IMR-90 (cell line): ENCODE measurements around the gene SLC22A15. TPM values are rescaled to one million over a fixed set of nuclear protein-coding genes. Genes with fewer than 3 reads are reported as not detected.

Experiments used
- ATAC-seq: fragments of 200-7000 bp; cut with Tn5 transposase; 2 replicates; pipeline ENCODE4 v1.9.1; 2020; ENCODE audit warnings: low read depth, mild to moderate bottlenecking, moderate library complexity
- BruUV-seq: library from RNA; stranded (reverse); fragments of 400-500 nt; replicated peaks from 2 replicates; lab custom pipeline; 2021; lab: Mats Ljungman, UMichigan
- CTCF ChIA-PET: fragments of 300-600 bp; formaldehyde crosslinking; extraction: SDS; loops from one replicate; lab custom pipeline; 2021; ENCODE audit warnings: antibody characterized with exemption; lab: Yijun Ruan, JAX
- POLR2A ChIA-PET: fragments of 300-600 bp; sonication (Branson Sonifier 250); formaldehyde crosslinking; loops from one replicate; lab custom pipeline; 2022; ENCODE audit warnings: antibody characterized with exemption; ENCODE audit not compliant: unreplicated experiment; lab: Charles Lee
- DNase-seq: peaks from one replicate; pipeline ENCODE4 v3.0.0; 2013
- H2AFZ ChIP-seq: replicated peaks from 2 replicates; pipeline ENCODE3; 2013; ENCODE audit warnings: low read length, mild to moderate bottlenecking; ENCODE audit not compliant: poor library complexity
- H2AK5ac ChIP-seq: 2 replicates; pipeline ENCODE4 v1.6.1; 2013; ENCODE audit warnings: low read depth, low read length, inconsistent platforms
- H2AK9ac ChIP-seq: replicated peaks from 2 replicates; pipeline ENCODE3; 2013; ENCODE audit warnings: mild to moderate bottlenecking, low read depth, low read length, moderate library complexity; ENCODE audit not compliant: poor library complexity
- H2BK120ac ChIP-seq: 2 replicates; pipeline ENCODE4 v1.6.1; 2013; ENCODE audit warnings: low read depth, low read length, inconsistent platforms
- H2BK15ac ChIP-seq: 3 replicates; pipeline ENCODE4 v1.6.1; 2013; ENCODE audit warnings: low read depth, low read length, inconsistent platforms
- H2BK20ac ChIP-seq: 2 replicates; pipeline ENCODE4 v1.6.1; 2013; ENCODE audit warnings: low read depth, mild to moderate bottlenecking, inconsistent platforms, low read length, moderate library complexity
- H2BK5ac ChIP-seq: 2 replicates; pipeline ENCODE4 v1.6.1; 2013; ENCODE audit warnings: mild to moderate bottlenecking, low read depth, low read length, inconsistent platforms; ENCODE audit not compliant: poor library complexity, severe bottlenecking
- H3K14ac ChIP-seq: replicated peaks from 2 replicates; pipeline ENCODE4 v1.6.1; 2013; ENCODE audit warnings: low read depth, low read length, inconsistent platforms
- H3K18ac ChIP-seq: 2 replicates; pipeline ENCODE4 v1.6.1; 2013; ENCODE audit warnings: low read depth, low read length, control low read depth
- H3K23ac ChIP-seq: 2 replicates; pipeline ENCODE4 v1.6.1; 2013; ENCODE audit warnings: low read depth, low read length, inconsistent platforms
- H3K27ac ChIP-seq: 2 replicates; pipeline ENCODE4 v1.5.1; 2013; ENCODE audit warnings: mild to moderate bottlenecking, control low read depth, low read length; ENCODE audit not compliant: insufficient read depth
- H3K27me3 ChIP-seq: 2 replicates; pipeline ENCODE4 v1.6.1; 2013; ENCODE audit warnings: low read length; ENCODE audit not compliant: control insufficient read depth, insufficient read depth
- H3K36me3 ChIP-seq: 2 replicates; pipeline ENCODE4 v1.6.1; 2013; ENCODE audit warnings: low read length, mixed read lengths; ENCODE audit not compliant: control insufficient read depth, insufficient read depth
- H3K4ac ChIP-seq: 2 replicates; pipeline ENCODE4 v1.6.1; 2013; ENCODE audit warnings: low read depth, low read length, inconsistent platforms
- H3K4me1 ChIP-seq: 2 replicates; pipeline ENCODE4 v1.6.1; 2013; ENCODE audit warnings: low read length, mixed read lengths; ENCODE audit not compliant: control insufficient read depth, insufficient read depth
- H3K4me2 ChIP-seq: 2 replicates; pipeline ENCODE4 v1.6.1; 2013; ENCODE audit warnings: low read depth, mild to moderate bottlenecking, control low read depth, low read length, moderate library complexity
- H3K4me3 ChIP-seq: 2 replicates; pipeline ENCODE4 v1.5.1; 2013; ENCODE audit warnings: low read depth, mild to moderate bottlenecking, control low read depth, low read length, moderate library complexity; ENCODE audit not compliant: insufficient read depth
- H3K56ac ChIP-seq: 2 replicates; pipeline ENCODE4 v1.6.1; 2013; ENCODE audit warnings: low read length, inconsistent platforms; ENCODE audit not compliant: insufficient read depth; ENCODE audit errors: extremely low read depth
- H3K79me1 ChIP-seq, 2 experiments: 2 replicates each; pipeline ENCODE4 v1.6.1; 2013; ENCODE audit warnings: low read length in 2 of 2, inconsistent platforms in 1 of 2, low read depth in 1 of 2
- H3K9ac ChIP-seq: 2 replicates; pipeline ENCODE4 v1.6.1; 2013; ENCODE audit warnings: low read depth, low read length, control low read depth
- H3K9me1 ChIP-seq: 2 replicates; pipeline ENCODE4 v1.6.1; 2013; ENCODE audit warnings: low read length, inconsistent platforms; ENCODE audit not compliant: insufficient read depth
- H3K9me3 ChIP-seq: 2 replicates; pipeline ENCODE4 v1.6.1; 2013; ENCODE audit warnings: low read length; ENCODE audit not compliant: control insufficient read depth, insufficient read depth
- H4K20me1 ChIP-seq: 2 replicates; pipeline ENCODE4 v1.6.1; 2013; ENCODE audit warnings: low read length, inconsistent platforms; ENCODE audit not compliant: insufficient read depth
- H4K5ac ChIP-seq: 2 replicates; pipeline ENCODE4 v1.6.1; 2013; ENCODE audit warnings: mild to moderate bottlenecking, low read depth, low read length, control low read depth
- H4K8ac ChIP-seq, 2 experiments: 2 replicates each; pipeline ENCODE4 v1.6.1; 2013; ENCODE audit warnings: low read depth in 2 of 2, low read length in 2 of 2, control low read depth in 1 of 2, inconsistent platforms in 1 of 2
- H4K91ac ChIP-seq: 2 replicates; pipeline ENCODE4 v1.6.1; 2013; ENCODE audit warnings: low read depth, low read length, inconsistent platforms; ENCODE audit not compliant: insufficient read depth
- BHLHE40 ChIP-seq: fragments of 150-350 bp; IDR thresholded peaks from 2 replicates; pipeline ENCODE4 v1.6.1; 2016; ENCODE audit warnings: mild to moderate bottlenecking, low read depth, low read length
- CEBPB ChIP-seq: IDR thresholded peaks from 2 replicates; pipeline ENCODE4 v1.6.1; 2012; ENCODE audit warnings: low read depth, low read length, improper control_type of control experiment
- CHD1 ChIP-seq: IDR thresholded peaks from 2 replicates; pipeline ENCODE4 v1.6.1; 2012; ENCODE audit warnings: low read depth, low read length, improper control_type of control experiment
- MAFK ChIP-seq: IDR thresholded peaks from 2 replicates; pipeline ENCODE4 v1.6.1; 2012; ENCODE audit warnings: low read depth, low read length, improper control_type of control experiment
- MAZ ChIP-seq: IDR thresholded peaks from 2 replicates; pipeline ENCODE4 v1.6.1; 2012; ENCODE audit warnings: low read depth, mild to moderate bottlenecking, low read length, improper control_type of control experiment, moderate library complexity, borderline replicate concordance
- MXI1 ChIP-seq: IDR thresholded peaks from 2 replicates; pipeline ENCODE4 v1.6.1; 2012; ENCODE audit warnings: low read depth, mild to moderate bottlenecking, low read length, moderate library complexity, borderline replicate concordance
- POLR2A ChIP-seq: IDR thresholded peaks from 2 replicates; pipeline ENCODE4 v1.6.1; 2012; ENCODE audit warnings: mild to moderate bottlenecking, low read depth, low read length
- RCOR1 ChIP-seq: IDR thresholded peaks from 2 replicates; pipeline ENCODE4 v1.6.1; 2012; ENCODE audit warnings: mild to moderate bottlenecking, low read length, improper control_type of control experiment; ENCODE audit not compliant: insufficient replicate concordance
- RFX5 ChIP-seq: IDR thresholded peaks from 2 replicates; pipeline ENCODE4 v1.8.0; 2012; ENCODE audit warnings: low read depth, mild to moderate bottlenecking, low read length, moderate library complexity
- SMC3 ChIP-seq: fragments of 150-350 bp; IDR thresholded peaks from 2 replicates; pipeline ENCODE4 v1.6.1; 2016; ENCODE audit warnings: low read depth, mild to moderate bottlenecking, antibody characterized with exemption, low read length, moderate library complexity
- WGBS, 2 experiments: methylation state at CpG; one replicate each; pipeline versions ENCODE4 v1.1.5 to v1.1.7; 2013; ENCODE audit warnings: missing lambda C conversion rate in 2 of 2; ENCODE audit not compliant: insufficient read length in 1 of 2; ENCODE audit errors: extremely low coverage in 2 of 2; 5-methylcytosine and 5-hydroxymethylcytosine counted together
- dilution Hi-C: fragments of 300-500 bp; cut with HindIII; formaldehyde crosslinking; loops from one replicate; pipeline ENCODE4 v1.14.3; 2018; ENCODE audit warnings: low sequenced_read_pairs; ENCODE audit not compliant: unreplicated experiment
- in situ Hi-C: fragments of 300-500 bp; cut with MboI; formaldehyde crosslinking; loops from 3 replicates; pipeline ENCODE4 v1.14.3; 2019; ENCODE audit warnings: low sequenced_read_pairs, inconsistent platforms, mixed read lengths
- intact Hi-C: fragments of 100-400 bp; cut with micrococcal nuclease; formaldehyde crosslinking; loops from 2 replicates; pipeline ENCODE4 v1.10.0; 2022
- polyA plus RNA-seq, 3 experiments: library from polyadenylated mRNA; depleted of rRNA; stranded (reverse); fragments of >200 nt; gene quantifications; 2 replicates each; pipeline ENCODE4 v1.2.3, GENCODE V29; 2012; ENCODE audit warnings: low replicate concordance in 1 of 3
- total RNA-seq: library from RNA; depleted of rRNA; stranded (reverse); fragments of >200 nt; gene quantifications from 2 replicates; pipeline ENCODE4 v1.2.3, GENCODE V29; 2012
- TF ChIP-seq, protein P1 (sequence below): conservative IDR thresholded peaks from 2 replicates; pipeline ENCODE4 v1.5.1; 2012; ENCODE audit warnings: mild to moderate bottlenecking, low read depth, low read length, improper control_type of control experiment
- TF ChIP-seq, protein P2 (sequence below): fragments of 150-350 bp; IDR thresholded peaks from 2 replicates; pipeline ENCODE4 v1.6.1; 2016; ENCODE audit warnings: low read depth, mild to moderate bottlenecking, low read length, moderate library complexity, borderline replicate concordance
- TF ChIP-seq, protein P3 (sequence below): fragments of 150-350 bp; IDR thresholded peaks from 2 replicates; pipeline ENCODE4 v1.6.1; 2017; ENCODE audit warnings: mild to moderate bottlenecking, antibody characterized with exemption, low read length, low read depth

Gene SLC22A15
- total and polyA plus RNA-seq, 2 of the 4 experiments (the other 2 are of a cell fraction), result under 0.01 to 0.02 TPM

DNA sequence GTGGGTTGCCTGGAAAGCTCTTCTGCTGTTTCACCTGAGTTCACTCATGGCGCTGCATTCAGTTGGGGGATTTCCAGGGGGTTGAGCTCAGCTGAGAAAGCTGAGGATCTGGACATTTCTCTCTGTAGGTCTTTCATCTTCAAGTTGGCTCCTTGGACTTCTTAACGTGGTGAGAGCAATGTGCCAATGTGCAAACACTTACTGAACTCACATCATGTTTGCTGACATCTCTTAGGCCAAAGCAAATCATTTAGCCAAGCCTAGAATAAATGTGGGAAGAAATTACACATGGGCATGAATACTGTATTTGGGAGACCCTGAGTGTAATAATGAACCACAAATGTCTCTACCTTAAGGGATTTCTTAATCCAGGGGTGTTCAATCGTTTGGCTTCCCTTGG, 42.7 kb upstream of the SLC22A15 start:
- no peak overlapping the region for H2AFZ ChIP-seq
- no peak overlapping the region for H2BK120ac ChIP-seq
- intact Hi-C loops (no loop called here), in situ Hi-C loops (no loop called here), dilution Hi-C loops (no loop called here)
- H2BK20ac ChIP-seq, result no peak overlapping the region
- no peaks in the 10 kb centered on the region for H3K36me3 ChIP-seq
- H3K27me3 ChIP-seq, result no peaks in the 10 kb centered on the region
- H3K9ac ChIP-seq, result no peak overlapping the region
- no peaks in the 10 kb centered on the region for H3K9me1 ChIP-seq
- H3K9me3 ChIP-seq, result no peaks in the 10 kb centered on the region
- H4K8ac ChIP-seq, result no peak overlapping the region
- H3K4ac ChIP-seq, result no peak overlapping the region
- H3K4me2 ChIP-seq, result no peak overlapping the region
- ATAC-seq (no peak), DNase-seq (no peak)
- no peak overlapping the region for H4K91ac ChIP-seq
- no peak overlapping the region for H4K5ac ChIP-seq
- WGBS, 2 experiments, result no CpG with 5 or more reads among the region's 3 CpGs
- BruUV-seq, result no TSS peak
- no peak overlapping the region for H2BK15ac ChIP-seq
- ChIA-PET POLR2A (no interaction called here), CTCF (no interaction called here)
- no peak overlapping the region for H3K23ac ChIP-seq
- H2AK9ac ChIP-seq, result no peak overlapping the region
- H3K27ac ChIP-seq, result no peak overlapping the region
- no peak overlapping the region for H3K18ac ChIP-seq
- H2AK5ac ChIP-seq, result no peak overlapping the region
- H3K14ac ChIP-seq, result no peak overlapping the region
- H3K4me3 ChIP-seq, result no peak overlapping the region
- H3K79me1 ChIP-seq, result no peaks in the 10 kb centered on the region
- no peak overlapping the region for H3K56ac ChIP-seq
- H2BK5ac ChIP-seq, result no peak overlapping the region
- H4K20me1 ChIP-seq, result no peaks in the 10 kb centered on the region
- H3K4me1 ChIP-seq, result no peaks in the 10 kb centered on the region
- no peak for TF ChIP-seq SMC3
- TF ChIP-seq, protein P1, sequence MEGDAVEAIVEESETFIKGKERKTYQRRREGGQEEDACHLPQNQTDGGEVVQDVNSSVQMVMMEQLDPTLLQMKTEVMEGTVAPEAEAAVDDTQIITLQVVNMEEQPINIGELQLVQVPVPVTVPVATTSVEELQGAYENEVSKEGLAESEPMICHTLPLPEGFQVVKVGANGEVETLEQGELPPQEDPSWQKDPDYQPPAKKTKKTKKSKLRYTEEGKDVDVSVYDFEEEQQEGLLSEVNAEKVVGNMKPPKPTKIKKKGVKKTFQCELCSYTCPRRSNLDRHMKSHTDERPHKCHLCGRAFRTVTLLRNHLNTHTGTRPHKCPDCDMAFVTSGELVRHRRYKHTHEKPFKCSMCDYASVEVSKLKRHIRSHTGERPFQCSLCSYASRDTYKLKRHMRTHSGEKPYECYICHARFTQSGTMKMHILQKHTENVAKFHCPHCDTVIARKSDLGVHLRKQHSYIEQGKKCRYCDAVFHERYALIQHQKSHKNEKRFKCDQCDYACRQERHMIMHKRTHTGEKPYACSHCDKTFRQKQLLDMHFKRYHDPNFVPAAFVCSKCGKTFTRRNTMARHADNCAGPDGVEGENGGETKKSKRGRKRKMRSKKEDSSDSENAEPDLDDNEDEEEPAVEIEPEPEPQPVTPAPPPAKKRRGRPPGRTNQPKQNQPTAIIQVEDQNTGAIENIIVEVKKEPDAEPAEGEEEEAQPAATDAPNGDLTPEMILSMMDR, result no peak
- no peak for TF ChIP-seq RFX5
- TF ChIP-seq, protein P2, sequence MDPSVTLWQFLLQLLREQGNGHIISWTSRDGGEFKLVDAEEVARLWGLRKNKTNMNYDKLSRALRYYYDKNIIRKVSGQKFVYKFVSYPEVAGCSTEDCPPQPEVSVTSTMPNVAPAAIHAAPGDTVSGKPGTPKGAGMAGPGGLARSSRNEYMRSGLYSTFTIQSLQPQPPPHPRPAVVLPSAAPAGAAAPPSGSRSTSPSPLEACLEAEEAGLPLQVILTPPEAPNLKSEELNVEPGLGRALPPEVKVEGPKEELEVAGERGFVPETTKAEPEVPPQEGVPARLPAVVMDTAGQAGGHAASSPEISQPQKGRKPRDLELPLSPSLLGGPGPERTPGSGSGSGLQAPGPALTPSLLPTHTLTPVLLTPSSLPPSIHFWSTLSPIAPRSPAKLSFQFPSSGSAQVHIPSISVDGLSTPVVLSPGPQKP, result no peak
- no peak for TF ChIP-seq MAFK
- TF ChIP-seq, protein P3, sequence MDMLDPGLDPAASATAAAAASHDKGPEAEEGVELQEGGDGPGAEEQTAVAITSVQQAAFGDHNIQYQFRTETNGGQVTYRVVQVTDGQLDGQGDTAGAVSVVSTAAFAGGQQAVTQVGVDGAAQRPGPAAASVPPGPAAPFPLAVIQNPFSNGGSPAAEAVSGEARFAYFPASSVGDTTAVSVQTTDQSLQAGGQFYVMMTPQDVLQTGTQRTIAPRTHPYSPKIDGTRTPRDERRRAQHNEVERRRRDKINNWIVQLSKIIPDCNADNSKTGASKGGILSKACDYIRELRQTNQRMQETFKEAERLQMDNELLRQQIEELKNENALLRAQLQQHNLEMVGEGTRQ, result no peak
- no peak for TF ChIP-seq POLR2A
- TF ChIP-seq RCOR1, result no peak
- TF ChIP-seq MXI1, result no peak
- no peak for TF ChIP-seq CEBPB
- TF ChIP-seq BHLHE40, result no peak
- no peak for TF ChIP-seq MAZ
- no peak for TF ChIP-seq CHD1
